Measurements from ENCODE around the gene NT5C3B.

GRCh38 chr17:41849251-41849990 is 13.4 kb upstream of the NT5C3B start:
- TF ChIP-seq CTCF (IDR thresholded peaks at IDR 0.05; ENCODE audit: borderline replicate concordance, extremely low read depth, low read length, poor library complexity, severe bottlenecking) (no peak), EZH2 (IDR thresholded peaks at IDR 0.05; ENCODE audit: borderline replicate concordance, low read depth, low read length, severe bottlenecking) (no peak)

Measured in DND-41 (cell line).